Fibroblast of skin of abdomen (primary cell): ENCODE results near the gene TMEM43.

Experiments
- DNase-seq: peaks from one replicate; pipeline ENCODE4 v3.0.0-alpha.2; 2013

Gene TMEM43

GRCh38 chr3:14151471-14152083, 26.7 kb downstream of the TMEM43 start:
- DNase-seq: no peak

- DNase-seq: no peak
These were observed 27.5 kb downstream of the TMEM43 start for GRCh38 chr3:14152233-14152962.

- no peak for DNase-seq
These were observed 28.1 kb downstream of the TMEM43 start for GRCh38 chr3:14152963-14153355.

- no peak for DNase-seq
These were observed 28.8 kb downstream of the TMEM43 start for GRCh38 chr3:14153663-14154062.

- no peak for DNase-seq
These were observed 29.4 kb downstream of the TMEM43 start for GRCh38 chr3:14154276-14154675.

GRCh38 chr3:14154895-14155440, 30.1 kb downstream of the TMEM43 start:
- no peak for DNase-seq

- no peak for DNase-seq
These were observed 31.3 kb downstream of the TMEM43 start for GRCh38 chr3:14156201-14156600.

- no peak for DNase-seq
These were observed 32.1 kb downstream of the TMEM43 start for GRCh38 chr3:14156843-14157561.

- DNase-seq: no peak
These were observed 33.1 kb downstream of the TMEM43 start for GRCh38 chr3:14157951-14158350.

GRCh38 chr3:14158370-14158769, 33.5 kb downstream of the TMEM43 start:
- no peak for DNase-seq

- no peak for DNase-seq
These were observed 34.6 kb downstream of the TMEM43 start for GRCh38 chr3:14159426-14159825.

GRCh38 chr3:14161282-14161681, 36.4 kb downstream of the TMEM43 start:
- DNase-seq: no peak

GRCh38 chr3:14162178-14162577, 37.3 kb downstream of the TMEM43 start:
- DNase-seq: no peak

GRCh38 chr3:14166877-14167603, 42.2 kb downstream of the TMEM43 start:
- DNase-seq: no peak

- DNase-seq: no peak
These were observed 44.6 kb downstream of the TMEM43 start for GRCh38 chr3:14169435-14169834.

- no peak for DNase-seq
These were observed 45.0 kb downstream of the TMEM43 start for GRCh38 chr3:14169871-14170270.

- peak; percentile 91 for DNase-seq
These were observed 45.8 kb downstream of the TMEM43 start for GRCh38 chr3:14170531-14171159.

GRCh38 chr3:14172496-14172895, 47.6 kb downstream of the TMEM43 start:
- DNase-seq: no peak

- DNase-seq: peak; percentile 17
These were observed 49.6 kb downstream of the TMEM43 start for GRCh38 chr3:14174483-14174882.

- DNase-seq: peak; percentile 60
These were observed 50.7 kb downstream of the TMEM43 start for GRCh38 chr3:14175383-14176037.

- DNase-seq: peak; percentile 20
These were observed 52.9 kb downstream of the TMEM43 start for GRCh38 chr3:14177580-14178246.
